IMR-90 (cell line): ENCODE results near the gene LRRTM3. TPM values are rescaled to one million over a fixed set of nuclear protein-coding genes. Genes with fewer than 3 reads are reported as not detected.

Experiments used
- ATAC-seq: fragments of 200-7000 bp; cut with Tn5 transposase; 2 replicates; pipeline ENCODE4 v1.9.1; 2020; ENCODE audit warnings: low read depth, mild to moderate bottlenecking, moderate library complexity
- BruUV-seq: library from RNA; stranded (reverse); fragments of 400-500 nt; replicated peaks from 2 replicates; lab custom pipeline; 2021; lab: Mats Ljungman, UMichigan
- CTCF ChIA-PET: fragments of 300-600 bp; formaldehyde crosslinking; extraction: SDS; loops from one replicate; lab custom pipeline; 2021; ENCODE audit warnings: antibody characterized with exemption; lab: Yijun Ruan, JAX
- POLR2A ChIA-PET: fragments of 300-600 bp; sonication (Branson Sonifier 250); formaldehyde crosslinking; loops from one replicate; lab custom pipeline; 2022; ENCODE audit warnings: antibody characterized with exemption; ENCODE audit not compliant: unreplicated experiment; lab: Charles Lee
- DNase-seq: peaks from one replicate; pipeline ENCODE4 v3.0.0; 2013
- H2AFZ ChIP-seq: replicated peaks from 2 replicates; pipeline ENCODE3; 2013; ENCODE audit warnings: low read length, mild to moderate bottlenecking; ENCODE audit not compliant: poor library complexity
- H2AK5ac ChIP-seq: 2 replicates; pipeline ENCODE4 v1.6.1; 2013; ENCODE audit warnings: low read depth, low read length, inconsistent platforms
- H2AK9ac ChIP-seq: replicated peaks from 2 replicates; pipeline ENCODE3; 2013; ENCODE audit warnings: mild to moderate bottlenecking, low read depth, low read length, moderate library complexity; ENCODE audit not compliant: poor library complexity
- H2BK120ac ChIP-seq: 2 replicates; pipeline ENCODE4 v1.6.1; 2013; ENCODE audit warnings: low read depth, low read length, inconsistent platforms
- H2BK15ac ChIP-seq: 3 replicates; pipeline ENCODE4 v1.6.1; 2013; ENCODE audit warnings: low read depth, low read length, inconsistent platforms
- H2BK20ac ChIP-seq: 2 replicates; pipeline ENCODE4 v1.6.1; 2013; ENCODE audit warnings: low read depth, mild to moderate bottlenecking, inconsistent platforms, low read length, moderate library complexity
- H2BK5ac ChIP-seq: 2 replicates; pipeline ENCODE4 v1.6.1; 2013; ENCODE audit warnings: mild to moderate bottlenecking, low read depth, low read length, inconsistent platforms; ENCODE audit not compliant: poor library complexity, severe bottlenecking
- H3K14ac ChIP-seq: replicated peaks from 2 replicates; pipeline ENCODE4 v1.6.1; 2013; ENCODE audit warnings: low read depth, low read length, inconsistent platforms
- H3K18ac ChIP-seq: 2 replicates; pipeline ENCODE4 v1.6.1; 2013; ENCODE audit warnings: low read depth, low read length, control low read depth
- H3K23ac ChIP-seq: 2 replicates; pipeline ENCODE4 v1.6.1; 2013; ENCODE audit warnings: low read depth, low read length, inconsistent platforms
- H3K27ac ChIP-seq: 2 replicates; pipeline ENCODE4 v1.5.1; 2013; ENCODE audit warnings: mild to moderate bottlenecking, control low read depth, low read length; ENCODE audit not compliant: insufficient read depth
- H3K27me3 ChIP-seq: 2 replicates; pipeline ENCODE4 v1.6.1; 2013; ENCODE audit warnings: low read length; ENCODE audit not compliant: control insufficient read depth, insufficient read depth
- H3K36me3 ChIP-seq: 2 replicates; pipeline ENCODE4 v1.6.1; 2013; ENCODE audit warnings: low read length, mixed read lengths; ENCODE audit not compliant: control insufficient read depth, insufficient read depth
- H3K4ac ChIP-seq: 2 replicates; pipeline ENCODE4 v1.6.1; 2013; ENCODE audit warnings: low read depth, low read length, inconsistent platforms
- H3K4me1 ChIP-seq: 2 replicates; pipeline ENCODE4 v1.6.1; 2013; ENCODE audit warnings: low read length, mixed read lengths; ENCODE audit not compliant: control insufficient read depth, insufficient read depth
- H3K4me2 ChIP-seq: 2 replicates; pipeline ENCODE4 v1.6.1; 2013; ENCODE audit warnings: low read depth, mild to moderate bottlenecking, control low read depth, low read length, moderate library complexity
- H3K4me3 ChIP-seq: 2 replicates; pipeline ENCODE4 v1.5.1; 2013; ENCODE audit warnings: low read depth, mild to moderate bottlenecking, control low read depth, low read length, moderate library complexity; ENCODE audit not compliant: insufficient read depth
- H3K56ac ChIP-seq: 2 replicates; pipeline ENCODE4 v1.6.1; 2013; ENCODE audit warnings: low read length, inconsistent platforms; ENCODE audit not compliant: insufficient read depth; ENCODE audit errors: extremely low read depth
- H3K79me1 ChIP-seq, 2 experiments: 2 replicates each; pipeline ENCODE4 v1.6.1; 2013; ENCODE audit warnings: low read length in 2 of 2, inconsistent platforms in 1 of 2, low read depth in 1 of 2
- H3K9ac ChIP-seq: 2 replicates; pipeline ENCODE4 v1.6.1; 2013; ENCODE audit warnings: low read depth, low read length, control low read depth
- H3K9me1 ChIP-seq: 2 replicates; pipeline ENCODE4 v1.6.1; 2013; ENCODE audit warnings: low read length, inconsistent platforms; ENCODE audit not compliant: insufficient read depth
- H3K9me3 ChIP-seq: 2 replicates; pipeline ENCODE4 v1.6.1; 2013; ENCODE audit warnings: low read length; ENCODE audit not compliant: control insufficient read depth, insufficient read depth
- H4K20me1 ChIP-seq: 2 replicates; pipeline ENCODE4 v1.6.1; 2013; ENCODE audit warnings: low read length, inconsistent platforms; ENCODE audit not compliant: insufficient read depth
- H4K5ac ChIP-seq: 2 replicates; pipeline ENCODE4 v1.6.1; 2013; ENCODE audit warnings: mild to moderate bottlenecking, low read depth, low read length, control low read depth
- H4K8ac ChIP-seq, 2 experiments: 2 replicates each; pipeline ENCODE4 v1.6.1; 2013; ENCODE audit warnings: low read depth in 2 of 2, low read length in 2 of 2, control low read depth in 1 of 2, inconsistent platforms in 1 of 2
- H4K91ac ChIP-seq: 2 replicates; pipeline ENCODE4 v1.6.1; 2013; ENCODE audit warnings: low read depth, low read length, inconsistent platforms; ENCODE audit not compliant: insufficient read depth
- BHLHE40 ChIP-seq: fragments of 150-350 bp; IDR thresholded peaks from 2 replicates; pipeline ENCODE4 v1.6.1; 2016; ENCODE audit warnings: mild to moderate bottlenecking, low read depth, low read length
- ELK1 ChIP-seq: fragments of 150-350 bp; IDR thresholded peaks from 2 replicates; pipeline ENCODE4 v1.6.1; 2016; ENCODE audit warnings: low read depth, mild to moderate bottlenecking, low read length, moderate library complexity, borderline replicate concordance
- MAFK ChIP-seq: IDR thresholded peaks from 2 replicates; pipeline ENCODE4 v1.6.1; 2012; ENCODE audit warnings: low read depth, low read length, improper control_type of control experiment
- RFX5 ChIP-seq: IDR thresholded peaks from 2 replicates; pipeline ENCODE4 v1.8.0; 2012; ENCODE audit warnings: low read depth, mild to moderate bottlenecking, low read length, moderate library complexity
- WGBS, 2 experiments: methylation state at CpG; one replicate each; pipeline versions ENCODE4 v1.1.5 to v1.1.7; 2013; ENCODE audit warnings: missing lambda C conversion rate in 2 of 2; ENCODE audit not compliant: insufficient read length in 1 of 2; ENCODE audit errors: extremely low coverage in 2 of 2; 5-methylcytosine and 5-hydroxymethylcytosine counted together
- dilution Hi-C: fragments of 300-500 bp; cut with HindIII; formaldehyde crosslinking; loops from one replicate; pipeline ENCODE4 v1.14.3; 2018; ENCODE audit warnings: low sequenced_read_pairs; ENCODE audit not compliant: unreplicated experiment
- in situ Hi-C: fragments of 300-500 bp; cut with MboI; formaldehyde crosslinking; loops from 3 replicates; pipeline ENCODE4 v1.14.3; 2019; ENCODE audit warnings: low sequenced_read_pairs, inconsistent platforms, mixed read lengths
- intact Hi-C: fragments of 100-400 bp; cut with micrococcal nuclease; formaldehyde crosslinking; loops from 2 replicates; pipeline ENCODE4 v1.10.0; 2022
- polyA plus RNA-seq, 3 experiments: library from polyadenylated mRNA; depleted of rRNA; stranded (reverse); fragments of >200 nt; gene quantifications; 2 replicates each; pipeline ENCODE4 v1.2.3, GENCODE V29; 2012; ENCODE audit warnings: low replicate concordance in 1 of 3
- total RNA-seq: library from RNA; depleted of rRNA; stranded (reverse); fragments of >200 nt; gene quantifications from 2 replicates; pipeline ENCODE4 v1.2.3, GENCODE V29; 2012

LRRTM3 gene
- total and polyA plus RNA-seq, 2 of the 4 experiments (the other 2 are of a cell fraction): under 0.01 TPM; not detected in 1

GRCh38 chr10:67140641-67141040 lies 214.8 kb downstream of the LRRTM3 start:
- Histone ChIP-seq H3K9me1 (no peaks in the 10 kb centered on the region), H3K27me3 (no peaks in the 10 kb centered on the region), H3K9ac (no peak overlapping the region), H3K36me3 (no peaks in the 10 kb centered on the region), H3K4me1 (no peaks in the 10 kb centered on the region), H2BK120ac (no peak overlapping the region), H3K14ac (no peak overlapping the region), H2AFZ (no peak overlapping the region), H2BK15ac (no peak overlapping the region), H3K4ac (no peak overlapping the region), H2AK5ac (no peak overlapping the region), H3K56ac (no peak overlapping the region), H3K27ac (no peak overlapping the region), H3K9me3 (no peaks in the 10 kb centered on the region), H4K91ac (no peak overlapping the region), H2AK9ac (no peak overlapping the region), H3K4me2 (no peak overlapping the region), H4K5ac (no peak overlapping the region), H3K23ac (no peak overlapping the region), H2BK5ac (no peak overlapping the region), H2BK20ac (no peak overlapping the region), H4K8ac (no peak overlapping the region), H3K18ac (no peak overlapping the region), H4K20me1 (no peaks in the 10 kb centered on the region), H3K79me1 (no peaks in the 10 kb centered on the region), H3K4me3 (no peak overlapping the region)
- TF ChIP-seq MAFK: no peak
- no peak for TF ChIP-seq BHLHE40
- TF ChIP-seq ELK1: no peak
- no peak for TF ChIP-seq RFX5
- intact Hi-C loops (no loop called here), in situ Hi-C loops (no loop called here), dilution Hi-C loops (no loop called here)
- ChIA-PET CTCF (no interaction called here), POLR2A (no interaction called here)
- ATAC-seq (no peak), DNase-seq (no peak)
- no CpG with 5 or more reads among the region's 2 CpGs for WGBS, 2 experiments
- no TSS peak for BruUV-seq
